Endodermal cell (in vitro differentiated cells): ENCODE data around the gene OGFOD3. TPM values are rescaled to one million over a fixed set of nuclear protein-coding genes. Genes with fewer than 3 reads are reported as not detected.

Experiments
- DNase-seq: peaks from one replicate; pipeline ENCODE4 v3.0.0-alpha.2; 2017
- H3K27ac ChIP-seq: 2 replicates; pipeline ENCODE4 v1.5.1; 2013; ENCODE audit warnings: mild to moderate bottlenecking, low read depth, low read length, moderate library complexity
- H3K27me3 ChIP-seq: 2 replicates; pipeline ENCODE4 v1.6.1; 2013; ENCODE audit warnings: mild to moderate bottlenecking, low read length, moderate library complexity; ENCODE audit not compliant: insufficient read depth, control insufficient read depth, poor library complexity, severe bottlenecking
- H3K36me3 ChIP-seq: 2 replicates; pipeline ENCODE4 v1.7.0; 2013; ENCODE audit warnings: mild to moderate bottlenecking, low read length, moderate library complexity; ENCODE audit not compliant: control insufficient read depth, insufficient read depth
- H3K4me1 ChIP-seq: one replicate; pipeline ENCODE4 v1.7.0; 2013; ENCODE audit warnings: low read length; ENCODE audit not compliant: control insufficient read depth, insufficient read depth
- H3K4me3 ChIP-seq: 2 replicates; pipeline ENCODE4 v1.5.1; 2013; ENCODE audit warnings: mild to moderate bottlenecking, low read length, moderate library complexity
- H3K9ac ChIP-seq: 2 replicates; pipeline ENCODE4 v1.6.1; 2013; ENCODE audit warnings: mild to moderate bottlenecking, low read length, moderate library complexity; ENCODE audit not compliant: poor library complexity, severe bottlenecking; ENCODE audit errors: extremely low read depth
- H3K9me3 ChIP-seq: 2 replicates; pipeline ENCODE4 v1.6.1; 2013; ENCODE audit warnings: mild to moderate bottlenecking, low read length, moderate library complexity; ENCODE audit not compliant: control insufficient read depth
- H3K27ac Mint-ChIP-seq: 2 replicates; pipeline ENCODE4 v1.8.0; 2020; ENCODE audit warnings: mixed read lengths
- H3K27me3 Mint-ChIP-seq: 2 replicates; pipeline ENCODE4 v1.8.0; 2021; ENCODE audit warnings: mild to moderate bottlenecking, mixed read lengths; ENCODE audit not compliant: insufficient read depth
- H3K36me3 Mint-ChIP-seq: 2 replicates; pipeline ENCODE4 v1.8.0; 2020; ENCODE audit warnings: low read depth, mixed read lengths
- H3K4me1 Mint-ChIP-seq: 2 replicates; pipeline ENCODE4 v1.8.0; 2020; ENCODE audit warnings: mixed read lengths
- H3K4me3 Mint-ChIP-seq: 2 replicates; pipeline ENCODE4 v1.8.0; 2020; ENCODE audit warnings: mild to moderate bottlenecking, moderate library complexity, mixed read lengths
- H3K9me3 Mint-ChIP-seq: 2 replicates; pipeline ENCODE4 v1.8.0; 2020; ENCODE audit warnings: mild to moderate bottlenecking, mixed read lengths
- WGBS, 2 experiments: methylation state at CpG; one replicate each; pipeline versions ENCODE4 v1.1.5 to v1.1.7; 2013; ENCODE audit warnings: missing lambda C conversion rate in 2 of 2, mixed read lengths in 1 of 2; ENCODE audit not compliant: insufficient coverage in 1 of 2, insufficient read length in 1 of 2; 5-methylcytosine and 5-hydroxymethylcytosine counted together
- total RNA-seq, 2 donors: library from RNA; stranded (reverse); fragmentation: NEBNext Ultra II Directional in 1 of 2; extraction: Animal tissue kit (Norgen Biotek cat#: 25700) in 1 of 2; gene quantifications; 2 replicates in 1 of 2; 3 replicates in 1 of 2; pipeline ENCODE4 v1.2.1, GENCODE V29; 2021
- TF ChIP-seq, protein P1 (sequence below): fragments of 200-600 bp; sonication (generic); conservative IDR thresholded peaks from 2 replicates; pipeline ENCODE4 v1.5.0; 2021; ENCODE audit warnings: antibody characterized with exemption, mild to moderate bottlenecking

The OGFOD3 gene
- total RNA-seq, 2 donors from 2014 or later = 24.0 to 30.1 TPM

- no peaks in the 10 kb centered on the region for H3K9me3 Mint-ChIP-seq
- WGBS, 2 experiments = 92 to 93% methylated on average over 4 to 8 of the region's 8 CpGs
Observed at GRCh38 chr17:82432017-82432416, 13.6 kb upstream of the OGFOD3 start.

GRCh38 chr17:82429824-82430223 is 11.4 kb upstream of the OGFOD3 start:
- 59 to 86% methylated on average over 3 to 7 of the region's 7 CpGs for WGBS, 2 experiments
- H3K36me3 Mint-ChIP-seq = no peaks in the 10 kb centered on the region
- Histone ChIP-seq H3K27ac (no peak overlapping the region), H3K36me3 (no peaks in the 10 kb centered on the region), H3K27me3 (no peaks in the 10 kb centered on the region), H3K9me3 (no peaks in the 10 kb centered on the region), H3K4me3 (no peak overlapping the region), H3K9ac (no peak overlapping the region), H3K4me1 (no peaks in the 10 kb centered on the region)
- no peak overlapping the region for H3K4me3 Mint-ChIP-seq
- no peaks in the 10 kb centered on the region for H3K4me1 Mint-ChIP-seq
- no peaks in the 10 kb centered on the region for H3K9me3 Mint-ChIP-seq
- H3K27ac Mint-ChIP-seq = no peak overlapping the region
- H3K27me3 Mint-ChIP-seq = no peaks in the 10 kb centered on the region
- DNase-seq = no peak
- TF ChIP-seq, protein P1, sequence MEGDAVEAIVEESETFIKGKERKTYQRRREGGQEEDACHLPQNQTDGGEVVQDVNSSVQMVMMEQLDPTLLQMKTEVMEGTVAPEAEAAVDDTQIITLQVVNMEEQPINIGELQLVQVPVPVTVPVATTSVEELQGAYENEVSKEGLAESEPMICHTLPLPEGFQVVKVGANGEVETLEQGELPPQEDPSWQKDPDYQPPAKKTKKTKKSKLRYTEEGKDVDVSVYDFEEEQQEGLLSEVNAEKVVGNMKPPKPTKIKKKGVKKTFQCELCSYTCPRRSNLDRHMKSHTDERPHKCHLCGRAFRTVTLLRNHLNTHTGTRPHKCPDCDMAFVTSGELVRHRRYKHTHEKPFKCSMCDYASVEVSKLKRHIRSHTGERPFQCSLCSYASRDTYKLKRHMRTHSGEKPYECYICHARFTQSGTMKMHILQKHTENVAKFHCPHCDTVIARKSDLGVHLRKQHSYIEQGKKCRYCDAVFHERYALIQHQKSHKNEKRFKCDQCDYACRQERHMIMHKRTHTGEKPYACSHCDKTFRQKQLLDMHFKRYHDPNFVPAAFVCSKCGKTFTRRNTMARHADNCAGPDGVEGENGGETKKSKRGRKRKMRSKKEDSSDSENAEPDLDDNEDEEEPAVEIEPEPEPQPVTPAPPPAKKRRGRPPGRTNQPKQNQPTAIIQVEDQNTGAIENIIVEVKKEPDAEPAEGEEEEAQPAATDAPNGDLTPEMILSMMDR = no peak

More at GRCh38 chr17:82432017-82432416, 13.6 kb upstream of the OGFOD3 start:
- no peaks in the 10 kb centered on the region for H3K36me3 Mint-ChIP-seq
- Histone ChIP-seq H3K27me3 (no peaks in the 10 kb centered on the region), H3K9ac (no peak overlapping the region), H3K27ac (no peak overlapping the region), H3K9me3 (no peaks in the 10 kb centered on the region), H3K4me3 (no peak overlapping the region), H3K36me3 (no peaks in the 10 kb centered on the region), H3K4me1 (no peaks in the 10 kb centered on the region)
- no peaks in the 10 kb centered on the region for H3K27me3 Mint-ChIP-seq
- H3K27ac Mint-ChIP-seq = no peak overlapping the region
- H3K4me1 Mint-ChIP-seq = no peaks in the 10 kb centered on the region
- H3K4me3 Mint-ChIP-seq = no peak overlapping the region
- TF ChIP-seq, protein P1 = no peak
- DNase-seq = no peak

GRCh38 chr17:82428546-82428945 is 10.2 kb upstream of the OGFOD3 start:
- H3K9ac ChIP-seq = no peak overlapping the region
- H3K4me3 Mint-ChIP-seq = no peak overlapping the region
- 100% methylated on average over 2 to 3 of the region's 3 CpGs for WGBS, 2 experiments
- DNase-seq = no peak
- H3K4me3 ChIP-seq = no peak overlapping the region
- H3K4me1 Mint-ChIP-seq = no peaks in the 10 kb centered on the region
- H3K27me3 Mint-ChIP-seq = no peaks in the 10 kb centered on the region
- H3K9me3 Mint-ChIP-seq = peaks cover 2% of the 10 kb centered on the region
- TF ChIP-seq, protein P1 = no peak
- no peaks in the 10 kb centered on the region for H3K36me3 Mint-ChIP-seq
- H3K36me3 ChIP-seq = no peaks in the 10 kb centered on the region
- H3K27ac Mint-ChIP-seq = no peak overlapping the region
- no peak overlapping the region for H3K27ac ChIP-seq
- no peaks in the 10 kb centered on the region for H3K9me3 ChIP-seq
- H3K4me1 ChIP-seq = no peaks in the 10 kb centered on the region
- H3K27me3 ChIP-seq = no peaks in the 10 kb centered on the region
